HG03571 (cell line): Measurements from ENCODE around the gene CD14.
"Not testable (repeated sequence)": the region's sequence is repeated elsewhere in the genome, so short reads cannot be mapped to it uniquely, and the experiment has no call there.

ENCODE experiments used
- ATAC-seq: cut with Tn5 transposase; IDR thresholded peaks from one replicate; pipeline ENCODE4 v1.9.1; 2021; ENCODE audit not compliant: unreplicated experiment

Gene CD14

DNA sequence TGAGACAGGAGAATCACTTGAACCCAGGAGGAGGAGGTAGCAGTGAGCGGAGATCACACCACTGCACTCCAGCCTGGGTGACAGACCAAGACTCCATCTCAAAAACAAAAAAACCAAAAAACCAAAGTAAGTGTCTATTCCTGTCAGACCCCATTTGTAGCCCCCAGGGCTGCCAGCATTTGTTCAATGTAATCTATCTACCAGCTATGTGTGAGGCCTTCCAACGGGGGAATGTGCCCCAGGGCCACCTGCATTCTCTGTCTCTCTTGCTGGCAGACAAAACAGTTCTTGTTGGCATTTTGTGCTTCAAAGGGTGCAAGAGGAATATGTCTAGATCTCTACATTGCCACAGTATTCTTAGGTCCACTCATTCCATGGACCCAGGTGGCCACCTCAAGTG lies 34.1 kb downstream of the CD14 start:
- no peak for ATAC-seq

DNA sequence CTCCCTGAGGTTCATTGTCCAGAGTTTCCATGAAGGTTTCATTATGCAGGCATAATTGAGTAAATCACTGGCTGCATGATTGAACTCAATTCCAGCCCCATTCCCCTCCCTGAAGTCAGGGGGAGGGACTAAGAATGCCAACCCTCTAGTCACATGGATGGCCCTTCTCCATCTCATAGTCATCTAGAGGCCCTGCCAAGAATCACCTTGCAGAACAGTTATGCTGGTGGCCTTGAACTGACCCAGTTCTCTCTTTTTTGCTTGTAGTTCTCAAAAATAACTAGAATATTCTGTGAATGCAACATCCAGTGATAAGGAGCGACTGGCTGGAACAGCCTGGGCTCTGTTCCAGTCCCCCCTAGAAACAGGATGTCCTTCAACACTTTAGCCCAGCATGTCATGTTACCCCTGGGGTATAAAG lies 36.6 kb downstream of the CD14 start:
- no peak for ATAC-seq

DNA sequence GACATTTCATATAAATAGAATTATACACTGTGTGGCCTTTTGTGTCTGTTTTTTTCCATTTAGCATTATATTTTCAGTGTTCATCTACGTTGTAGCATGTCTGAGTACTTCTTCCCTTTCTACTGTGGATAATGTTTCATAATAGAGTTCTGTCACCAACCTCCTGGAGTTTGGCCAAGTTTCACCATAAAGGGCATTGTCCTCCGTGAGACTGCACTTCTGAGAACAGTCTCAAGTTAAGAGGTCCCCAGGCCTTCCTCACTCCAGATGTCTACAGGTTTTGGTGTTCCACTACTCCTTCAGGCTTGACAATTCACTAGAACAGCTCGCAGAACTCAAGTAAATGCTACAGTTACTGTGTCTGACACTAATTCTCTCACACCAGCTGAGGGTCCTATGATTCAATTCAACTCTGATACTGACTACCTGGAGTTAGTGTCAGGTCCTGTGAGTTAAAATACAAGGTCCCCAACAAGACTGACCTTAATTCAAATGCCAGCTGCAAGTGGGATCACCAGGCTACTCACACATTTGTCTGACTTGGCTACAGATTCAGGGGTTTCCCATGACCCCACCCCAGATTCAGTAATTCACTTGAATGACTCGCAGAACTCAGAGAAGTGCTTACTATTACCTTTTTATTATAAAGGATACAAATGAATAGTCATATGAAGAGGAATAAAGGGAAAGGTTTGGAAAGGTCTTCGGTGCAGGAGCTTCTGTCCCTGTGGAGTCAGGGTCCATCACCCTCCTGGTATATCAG lies 37.3 kb downstream of the CD14 start:
- no peak for ATAC-seq

DNA sequence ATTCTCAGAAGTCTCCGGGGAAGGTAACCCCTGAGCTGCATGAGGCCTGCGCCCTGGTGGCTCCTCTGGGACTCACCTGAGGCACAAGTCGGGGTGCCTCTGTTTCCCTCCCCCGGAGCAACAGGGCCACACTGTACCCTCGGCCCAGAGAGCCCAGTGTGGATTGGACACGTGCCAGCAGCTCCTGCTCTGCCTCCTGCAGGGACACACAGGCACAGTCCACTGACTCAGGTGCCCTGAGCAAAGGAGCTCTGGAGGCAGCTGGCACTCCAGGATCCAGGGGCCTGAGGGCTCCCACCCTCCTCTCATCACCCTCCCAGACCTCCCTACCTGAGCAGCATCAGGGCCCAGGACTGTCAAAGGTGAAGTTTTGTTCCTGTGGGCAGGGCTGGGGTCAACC lies 38.8 kb downstream of the CD14 start:
- ATAC-seq: no peak

DNA sequence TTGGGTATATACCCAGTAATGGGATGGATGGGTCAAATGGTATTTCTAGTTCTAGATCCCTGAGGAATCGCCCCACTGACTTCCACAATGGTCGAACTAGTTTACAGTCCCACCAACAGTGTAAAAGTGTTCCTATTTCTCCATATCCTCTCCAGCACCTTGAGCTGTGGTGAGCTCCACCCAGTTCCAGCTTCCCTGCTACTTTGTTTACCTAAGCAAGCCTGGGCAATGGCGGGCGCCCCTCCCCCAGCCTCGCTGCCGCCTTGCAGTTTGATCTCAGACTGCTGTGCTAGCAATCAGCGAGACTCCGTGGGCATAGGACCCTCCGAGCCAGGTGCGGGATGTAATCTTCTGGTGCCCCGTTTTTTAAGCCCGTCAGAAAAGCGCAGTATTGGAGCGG lies 39.9 kb downstream of the CD14 start:
- not testable (repeated sequence) for ATAC-seq

DNA sequence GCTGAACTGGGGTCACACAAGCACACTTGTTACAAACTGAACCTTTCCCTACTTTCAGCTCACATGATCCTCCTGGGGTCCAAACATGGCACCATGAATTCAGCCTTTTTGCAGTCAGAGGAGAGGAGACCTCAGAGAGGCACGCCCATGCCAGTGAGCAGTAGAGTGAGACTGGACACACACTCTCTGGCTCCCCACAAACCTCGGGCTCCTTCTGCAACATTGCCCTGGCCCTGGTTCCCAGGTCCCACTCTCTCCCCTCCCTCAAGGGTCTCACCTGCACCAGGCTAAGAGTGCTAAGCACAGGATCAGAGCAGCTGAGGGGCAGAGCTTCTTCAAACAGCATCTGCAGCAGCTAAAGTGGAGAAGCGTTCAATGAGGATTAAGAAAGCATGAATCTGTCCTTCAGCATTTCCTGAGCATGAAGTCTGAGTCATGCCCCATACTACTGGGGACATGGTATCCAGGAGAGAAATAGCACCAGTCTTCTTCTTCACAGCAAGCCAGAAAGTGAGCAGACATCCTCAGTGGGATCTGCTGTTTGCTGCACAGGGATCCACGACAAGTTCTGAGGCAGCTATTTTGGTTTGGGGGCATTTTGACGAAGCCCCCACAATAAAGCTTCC lies 41.1 kb downstream of the CD14 start:
- no peak for ATAC-seq

DNA sequence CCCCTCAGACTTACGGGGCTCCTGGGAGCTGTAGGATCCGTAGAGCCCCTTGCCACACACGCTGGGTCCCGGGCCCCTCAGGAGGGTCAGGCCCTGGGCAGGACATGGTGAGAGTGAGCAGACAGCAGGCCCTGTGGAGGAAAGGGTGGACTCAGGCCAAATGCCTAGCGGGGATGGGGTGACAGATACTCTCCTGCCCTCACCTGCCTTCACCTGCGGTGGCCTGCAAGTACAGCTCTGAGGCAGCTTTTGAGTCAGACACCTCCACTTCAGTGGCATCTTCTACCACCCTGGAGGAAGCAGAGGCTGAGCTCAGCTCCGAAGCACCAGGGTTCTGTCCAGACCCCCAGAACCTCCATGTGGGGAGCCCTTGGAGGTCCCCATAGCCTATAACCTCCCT lies 42.1 kb downstream of the CD14 start:
- no peak for ATAC-seq

DNA sequence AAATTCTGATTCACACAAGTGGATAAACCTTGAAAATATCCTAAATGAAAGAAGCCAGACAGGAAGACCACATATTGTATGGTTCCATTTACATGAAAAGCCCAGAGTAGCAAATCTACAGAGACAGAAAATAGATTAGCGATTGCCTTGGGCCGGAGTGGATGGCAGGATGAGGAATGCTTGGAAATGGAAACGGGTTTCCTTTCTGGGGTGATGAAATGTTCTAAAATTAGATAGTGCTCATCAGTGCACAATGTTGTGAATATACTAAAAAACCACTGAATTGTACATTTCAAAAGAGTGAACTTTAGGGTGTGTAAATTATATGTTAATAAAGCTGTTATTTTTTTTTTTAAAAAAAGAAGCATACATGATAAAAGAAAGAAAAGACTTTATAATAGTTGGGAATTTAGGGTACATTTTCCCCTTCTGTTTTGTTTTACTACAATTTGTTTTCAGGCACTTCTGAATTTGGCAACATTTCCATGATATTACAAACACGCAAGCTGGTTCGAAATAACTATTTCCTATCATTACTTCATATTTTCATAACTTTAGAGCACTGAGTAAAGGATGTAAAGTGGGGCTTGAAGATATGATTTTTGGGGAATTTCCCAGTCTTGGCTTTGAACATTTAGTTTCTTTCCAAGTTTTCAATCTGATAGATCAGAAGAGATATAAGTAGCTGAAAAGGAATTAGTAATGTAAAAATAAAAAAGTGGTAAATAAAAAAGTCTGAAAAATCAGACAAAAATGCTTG lies 44.5 kb downstream of the CD14 start:
- ATAC-seq: no peak

DNA sequence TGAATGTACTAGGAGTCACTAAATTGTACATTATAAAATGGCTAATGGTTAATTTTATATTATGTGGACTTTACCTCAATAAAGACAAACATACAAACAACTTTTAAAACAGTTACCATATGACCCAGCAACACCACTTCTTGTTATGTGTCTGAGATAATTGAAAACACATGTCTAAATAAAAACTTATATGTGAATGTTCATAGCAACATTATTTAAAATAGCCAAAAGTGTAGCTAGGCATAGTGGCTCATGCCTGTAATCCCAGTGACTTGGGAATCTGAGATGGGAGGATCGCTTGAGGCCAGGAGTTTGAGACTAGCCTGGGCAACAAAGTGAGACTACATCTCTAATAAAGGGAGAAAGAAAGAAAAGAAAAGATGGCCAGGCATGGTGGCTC lies 45.5 kb downstream of the CD14 start:
- no peak for ATAC-seq
